HepG2 (cell line): ENCODE measurements around the gene SMO. TPM values are rescaled to one million over a fixed set of nuclear protein-coding genes. Genes with fewer than 3 reads are reported as not detected.

Experiments
- ATAC-seq: fragments of 200-7000 bp; cut with Tn5 transposase; 3 replicates; pipeline ENCODE4 v1.9.1; 2020; ENCODE audit warnings: mild to moderate bottlenecking, moderate library complexity
- BruUV-seq: library from RNA; stranded (reverse); fragments of 400-500 nt; replicated peaks from 2 replicates; lab custom pipeline; 2021; lab: Mats Ljungman, UMichigan
- CTCF ChIA-PET: fragments of 300-600 bp; formaldehyde crosslinking; extraction: SDS; loops from one replicate; lab custom pipeline; 2021; ENCODE audit warnings: low total read pairs, inconsistent platforms, low intra/inter-chr PET ratio; lab: Yijun Ruan, JAX
- POLR2A ChIA-PET: fragments of 350-600 bp; sonication (Branson Sonifier 250); formaldehyde crosslinking; loops from one replicate; lab custom pipeline; 2020; ENCODE audit warnings: antibody characterized with exemption, inconsistent platforms; lab: Yijun Ruan, JAX
- DNase-seq: peaks from one replicate; pipeline ENCODE4 v3.0.0-alpha.2; 2015; ENCODE audit warnings: low spot score
- FAIRE-seq: peaks from 3 replicates; lab custom pipeline; 2011; peaks lifted over from hg19 to GRCh38; lab: Jason Lieb, UNC
- H2AFZ ChIP-seq: one replicate; pipeline ENCODE4 v1.6.1; 2011; ENCODE audit warnings: low read length, inconsistent platforms
- H3K27ac ChIP-seq: fragments of 300-600 bp; 3 replicates; pipeline ENCODE4 v1.8.0; 2011; ENCODE audit warnings: mixed run types, mild to moderate bottlenecking, mixed read lengths, low read length, inconsistent platforms; ENCODE audit not compliant: insufficient read depth; ENCODE audit errors: extremely low read length
- H3K27me3 ChIP-seq, 2 experiments: fragments of 200-600 bp in 1 of 2; 2 replicates in 1 of 2; 3 replicates in 1 of 2; pipeline versions ENCODE4 v1.6.0 to v1.8.0; 2011; ENCODE audit warnings: low read length in 2 of 2, mild to moderate bottlenecking in 2 of 2, moderate library complexity in 2 of 2, inconsistent platforms in 1 of 2; ENCODE audit not compliant: insufficient read depth in 2 of 2, control insufficient read depth in 1 of 2
- H3K36me3 ChIP-seq, 2 experiments: fragments of 200-600 bp in 1 of 2; replicated peaks in 1 of 2; 2 replicates in 1 of 2; 3 replicates in 1 of 2; pipeline versions ENCODE4 v1.5.1 to v1.8.0; 2011; ENCODE audit warnings: low read length in 2 of 2, inconsistent platforms in 1 of 2; ENCODE audit not compliant: insufficient read depth in 2 of 2, control insufficient read depth in 1 of 2
- H3K4me1 ChIP-seq: 2 replicates; pipeline ENCODE4 v1.5.1; 2012; ENCODE audit warnings: low read length, inconsistent platforms; ENCODE audit not compliant: insufficient read depth
- H3K4me2 ChIP-seq: 2 replicates; pipeline ENCODE4 v1.6.0; 2011; ENCODE audit warnings: low read depth, low read length, inconsistent platforms
- H3K4me3 ChIP-seq, 3 experiments: fragments of 200-600 bp in 1 of 3; sonication (generic), shearing (Covaris generic) in 1 of 3; replicated peaks in 1 of 3; 2 replicates each; pipeline ENCODE4 v1.5.1; 2011 to 2016; ENCODE audit warnings: low read length in 3 of 3, inconsistent platforms in 2 of 3, low read depth in 2 of 3, mild to moderate bottlenecking in 2 of 3, control low read depth in 1 of 3, mixed read lengths in 1 of 3; ENCODE audit not compliant: insufficient read depth in 1 of 3
- H3K79me2 ChIP-seq: one replicate; pipeline ENCODE4 v1.6.1; 2011; ENCODE audit warnings: low read length, inconsistent platforms; ENCODE audit not compliant: insufficient read depth
- H3K9ac ChIP-seq: 2 replicates; pipeline ENCODE4 v1.6.0; 2011; ENCODE audit warnings: mild to moderate bottlenecking, low read depth, low read length, inconsistent platforms; ENCODE audit not compliant: insufficient read depth
- H3K9me3 ChIP-seq: 2 replicates; pipeline ENCODE4 v1.5.1; 2012; ENCODE audit warnings: mild to moderate bottlenecking, low read length
- H4K20me1 ChIP-seq: 2 replicates; pipeline ENCODE4 v1.6.0; 2011; ENCODE audit warnings: inconsistent platforms, mild to moderate bottlenecking, low read length, moderate library complexity; ENCODE audit not compliant: insufficient read depth
- AHR ChIP-seq: IDR thresholded peaks from 2 replicates; pipeline ENCODE4 v1.6.1; 2018; ENCODE audit warnings: missing genetic modification reagents, missing compliant biosample characterization
- BORCS8-MEF2B ChIP-seq: sonication (generic); formaldehyde crosslinking; IDR thresholded peaks from 2 replicates; pipeline ENCODE4 v1.8.0; 2022; ENCODE audit warnings: mild to moderate bottlenecking, missing genetic modification reagents
- CCDC6 ChIP-seq: sonication (generic); formaldehyde crosslinking; IDR thresholded peaks from 2 replicates; pipeline ENCODE4 v1.8.1; 2022; ENCODE audit warnings: mild to moderate bottlenecking, missing genetic modification reagents, moderate library complexity
- MNT ChIP-seq: fragments of 450-650 bp; IDR thresholded peaks from 2 replicates; pipeline ENCODE4 v1.6.1; 2016
- PLRG1 ChIP-seq: fragments of 450-650 bp; conservative IDR thresholded peaks from 2 replicates; pipeline ENCODE4 v1.6.1; 2016
- RAD21 ChIP-seq: fragments of 450-650 bp; formaldehyde crosslinking; IDR thresholded peaks from 2 replicates; pipeline ENCODE4 v1.5.0; 2020; ENCODE audit warnings: mild to moderate bottlenecking
- SOX6 ChIP-seq, 2 experiments: fragments of 450-650 bp in 1 of 2; sonication (generic) in 1 of 2; formaldehyde crosslinking in 1 of 2; IDR thresholded peaks; 2 replicates each; pipeline versions ENCODE4 v1.4.0 to v1.6.1; 2017 to 2020; ENCODE audit warnings: antibody characterized with exemption in 1 of 2, mild to moderate bottlenecking in 1 of 2, missing genetic modification reagents in 1 of 2
- XRCC5 ChIP-seq: fragments of 200-400 bp; formaldehyde crosslinking; optimal IDR thresholded peaks from 2 replicates; pipeline ENCODE3; 2017; ENCODE audit warnings: mild to moderate bottlenecking, low read length
- ZBTB1 ChIP-seq: sonication (generic); formaldehyde crosslinking; IDR thresholded peaks from 2 replicates; pipeline ENCODE4 v1.4.0; 2020; ENCODE audit warnings: missing genetic modification reagents, borderline replicate concordance
- ZFP91 ChIP-seq: sonication (generic); formaldehyde crosslinking; IDR thresholded peaks from 2 replicates; pipeline ENCODE4 v1.9.0; 2022; ENCODE audit warnings: missing genetic modification reagents, mild to moderate bottlenecking, borderline replicate concordance
- ZFX ChIP-seq: sonication (generic); formaldehyde crosslinking; IDR thresholded peaks from 2 replicates; pipeline ENCODE4 v1.4.0; 2020; ENCODE audit warnings: mild to moderate bottlenecking, low read depth, missing genetic modification reagents, moderate library complexity
- ZFY ChIP-seq: sonication (generic); formaldehyde crosslinking; IDR thresholded peaks from 2 replicates; pipeline ENCODE4 v1.4.0; 2020; ENCODE audit warnings: missing genetic modification reagents
- ZIK1 ChIP-seq: sonication (generic); formaldehyde crosslinking; IDR thresholded peaks from 2 replicates; pipeline ENCODE4 v1.5.0; 2020; ENCODE audit warnings: mild to moderate bottlenecking, low read depth, missing genetic modification reagents, borderline replicate concordance
- ZNF180 ChIP-seq: sonication (generic); formaldehyde crosslinking; IDR thresholded peaks from 2 replicates; pipeline ENCODE4 v1.4.0; 2020; ENCODE audit warnings: low read depth, missing genetic modification reagents, borderline replicate concordance
- ZNF33B ChIP-seq: sonication (generic); formaldehyde crosslinking; IDR thresholded peaks from 2 replicates; pipeline ENCODE4 v1.5.1; 2020; ENCODE audit warnings: mild to moderate bottlenecking, missing genetic modification reagents
- ZNF484 ChIP-seq: sonication (generic); formaldehyde crosslinking; IDR thresholded peaks from 2 replicates; pipeline ENCODE4 v1.5.1; 2020; ENCODE audit warnings: mild to moderate bottlenecking, low read depth, missing genetic modification reagents, borderline replicate concordance
- ZNF713 ChIP-seq: sonication (generic); formaldehyde crosslinking; IDR thresholded peaks from 2 replicates; pipeline ENCODE4 v1.4.0; 2020; ENCODE audit warnings: mild to moderate bottlenecking, missing genetic modification reagents
- ZNF788 ChIP-seq: sonication (generic); formaldehyde crosslinking; IDR thresholded peaks from 2 replicates; pipeline ENCODE4 v1.5.0; 2020; ENCODE audit warnings: mild to moderate bottlenecking, missing genetic modification reagents, borderline replicate concordance
- ZNF816 ChIP-seq: sonication (generic); formaldehyde crosslinking; IDR thresholded peaks from 2 replicates; pipeline ENCODE4 v1.8.0; 2022; ENCODE audit warnings: missing genetic modification reagents, mild to moderate bottlenecking, borderline replicate concordance
- WGBS: methylation state at CpG from one replicate; pipeline ENCODE4 v1.1.6; 2017; ENCODE audit warnings: low lambda C conversion rate; 5-methylcytosine and 5-hydroxymethylcytosine counted together
- in situ Hi-C: cut with HindIII; loops from 2 replicates; pipeline ENCODE4 v1.10.0; 2017; ENCODE audit warnings: low pct_unique_long_range_greater_than_20kb; ENCODE audit not compliant: extremely low pct_ligation_motif_present
- intact Hi-C: fragments of 100-400 bp; cut with micrococcal nuclease; formaldehyde crosslinking; loops from one replicate; pipeline ENCODE4 v1.10.0; 2022; ENCODE audit not compliant: unreplicated experiment
- polyA plus RNA-seq, 8 experiments: library from polyadenylated mRNA; depleted of rRNA in 3 of 8; stranded (reverse) in 7 of 8; unstranded in 1 of 8; fragments of >200 nt; fragmentation: Illumina TruSeq in 4 of 8; extraction: Trizol in 4 of 8; gene quantifications; 2 replicates each; pipeline versions ENCODE4 v1.2.1 to v1.2.3, GENCODE V29; 2011 to 2016; ENCODE audit warnings: low read depth in 4 of 8, missing spikeins in 1 of 8, mixed read lengths in 1 of 8; ENCODE audit not compliant: insufficient read depth in 1 of 8
- total RNA-seq, 5 experiments: library from RNA; depleted of rRNA; stranded (reverse); fragments of >200 nt; fragmentation: Illumina TruSeq; extraction: Trizol; gene quantifications; 2 replicates each; pipeline ENCODE4 v1.2.3, GENCODE V29; 2016; ENCODE audit warnings: low read depth in 1 of 5

The SMO gene
- total and polyA plus RNA-seq, 2 of the 13 experiments (the other 11 are each of a cell fraction or from before 2014, with no cell fraction given) = 23.8 to 32.3 TPM

GRCh38 chr7:129209067-129209926, 20.9 kb downstream of the SMO start (continued):
- no peak for TF ChIP-seq ZBTB1 (CRISPR knock-in tag)
- TF ChIP-seq MNT = no peak
- TF ChIP-seq ZNF713 = no peak
- TF ChIP-seq PLRG1 = no peak
- TF ChIP-seq AHR = no peak
- no peak for TF ChIP-seq XRCC5
- no peak for TF ChIP-seq ZNF180 (CRISPR knock-in tag)
- TF ChIP-seq CCDC6 (CRISPR knock-in tag) = no peak
- no peak for TF ChIP-seq ZNF816
- TF ChIP-seq ZNF33B (CRISPR knock-in tag) = no peak

- CTCF ChIA-PET = interaction anchor here (5.1 kb wide), 1 partner anchor 46 kb away, joined by 50 read pairs; no protein-coding TSS in a partner anchor
- Histone ChIP-seq H3K4me2 (no peak overlapping the region), H3K27me3 (no peaks in the 10 kb centered on the region), H3K27ac (no peak overlapping the region), H3K4me1 (peaks cover 10% of the 10 kb centered on the region), H2AFZ (no peak overlapping the region), H3K36me3 (peaks cover 24 to 45% of the 10 kb centered on the region in 2 experiments; a peak in 4 of 5 replicates), H3K4me3 (no peak overlapping the region), H3K9me3 (no peaks in the 10 kb centered on the region), H3K79me2 (no peaks in the 10 kb centered on the region), H3K9ac (no peak overlapping the region), H4K20me1 (no peaks in the 10 kb centered on the region; the same call in 1 of the 2 replicates)
- DNase-seq (peak; percentile 45), ATAC-seq (peak; percentile 81), FAIRE-seq (peak; percentile 23)
- intact Hi-C loops = loop anchor here (1.0 kb wide), 1 partner anchor 46 kb away; no protein-coding TSS in a partner anchor
- no TSS peak for BruUV-seq
- WGBS = 76% methylated on average over 14 of the region's 16 CpGs
- POLR2A ChIA-PET = no interaction called here
- in situ Hi-C loops = loop anchor here (5.0 kb wide), 1 partner anchor 48 kb away; no protein-coding TSS in a partner anchor
- TF ChIP-seq ZFY (CRISPR knock-in tag) (peak; percentile 29; the same call in 1 of the 2 replicates), SOX6 (IDR thresholded peaks at IDR 0.05) (no peak), SOX6 (CRISPR knock-in tag; IDR thresholded peaks at IDR 0.05) (no peak), ZFP91 (peak; percentile 40; the same call in 1 of the 2 replicates), ZNF484 (CRISPR knock-in tag) (no peak), BORCS8-MEF2B (CRISPR knock-in tag) (0 out of 2 replicates have a peak, but pooled peaks have one; percentile 61), ZIK1 (CRISPR knock-in tag) (0 out of 2 replicates have a peak, but pooled peaks have one; percentile 28), ZFX (CRISPR knock-in tag) (peak; percentile 64), RAD21 (CRISPR knock-in tag) (peak; percentile 92), ZNF788 (CRISPR knock-in tag) (peak; percentile 49; the same call in 1 of the 2 replicates), XRCC5 (peak; percentile 56)
Observed at GRCh38 chr7:129210256-129210988, 22.0 kb downstream of the SMO start.
